GM12865 (cell line): ENCODE data around the gene LTBP1.
A peak's percentile ranks its signal among the peaks of the same experiment; 100 is the strongest.

ENCODE experiments used
- DNase-seq: peaks from one replicate; pipeline ENCODE4 v3.0.0; 2010; ENCODE audit warnings: low read depth
- H3K4me3 ChIP-seq: 2 replicates; pipeline ENCODE4 v1.5.1; 2011; ENCODE audit warnings: mild to moderate bottlenecking, low read depth, low read length, control low read depth
- TF ChIP-seq, protein P1 (sequence below): IDR thresholded peaks from 2 replicates; pipeline ENCODE4 v1.5.1; 2011; ENCODE audit warnings: low read length, control low read depth, low read depth, inconsistent platforms; ENCODE audit not compliant: insufficient read depth; ENCODE audit errors: missing control alignments

LTBP1 gene

DNA sequence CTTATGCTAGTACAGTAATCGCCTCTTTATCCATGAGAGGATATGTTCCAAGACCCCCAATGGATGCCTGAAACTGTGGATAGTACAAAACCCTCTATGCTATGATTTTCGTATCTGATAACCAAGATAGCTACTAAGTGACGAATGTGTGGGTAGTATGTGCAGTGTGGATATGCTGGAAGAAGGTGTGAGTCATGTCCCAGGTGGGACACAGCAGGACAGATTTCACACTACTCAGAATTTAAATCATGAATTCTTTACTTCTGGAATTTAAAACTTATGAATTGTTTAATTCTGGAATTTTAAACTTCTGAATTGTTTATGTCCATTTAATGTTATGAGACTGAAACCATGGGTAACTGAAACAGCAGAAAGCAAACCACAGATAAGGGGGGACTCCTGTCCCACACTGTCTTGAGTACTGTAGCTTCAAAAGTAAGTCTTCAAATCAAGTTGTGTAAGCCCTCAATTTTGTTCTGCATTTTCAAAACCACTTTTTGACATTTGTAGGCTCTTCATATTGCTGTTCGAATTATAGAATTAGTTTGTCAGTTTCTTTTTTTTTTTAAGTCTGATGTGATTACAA lies 116.0 kb downstream of the LTBP1 start:
- TF ChIP-seq, protein P1, sequence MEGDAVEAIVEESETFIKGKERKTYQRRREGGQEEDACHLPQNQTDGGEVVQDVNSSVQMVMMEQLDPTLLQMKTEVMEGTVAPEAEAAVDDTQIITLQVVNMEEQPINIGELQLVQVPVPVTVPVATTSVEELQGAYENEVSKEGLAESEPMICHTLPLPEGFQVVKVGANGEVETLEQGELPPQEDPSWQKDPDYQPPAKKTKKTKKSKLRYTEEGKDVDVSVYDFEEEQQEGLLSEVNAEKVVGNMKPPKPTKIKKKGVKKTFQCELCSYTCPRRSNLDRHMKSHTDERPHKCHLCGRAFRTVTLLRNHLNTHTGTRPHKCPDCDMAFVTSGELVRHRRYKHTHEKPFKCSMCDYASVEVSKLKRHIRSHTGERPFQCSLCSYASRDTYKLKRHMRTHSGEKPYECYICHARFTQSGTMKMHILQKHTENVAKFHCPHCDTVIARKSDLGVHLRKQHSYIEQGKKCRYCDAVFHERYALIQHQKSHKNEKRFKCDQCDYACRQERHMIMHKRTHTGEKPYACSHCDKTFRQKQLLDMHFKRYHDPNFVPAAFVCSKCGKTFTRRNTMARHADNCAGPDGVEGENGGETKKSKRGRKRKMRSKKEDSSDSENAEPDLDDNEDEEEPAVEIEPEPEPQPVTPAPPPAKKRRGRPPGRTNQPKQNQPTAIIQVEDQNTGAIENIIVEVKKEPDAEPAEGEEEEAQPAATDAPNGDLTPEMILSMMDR: no peak

DNA sequence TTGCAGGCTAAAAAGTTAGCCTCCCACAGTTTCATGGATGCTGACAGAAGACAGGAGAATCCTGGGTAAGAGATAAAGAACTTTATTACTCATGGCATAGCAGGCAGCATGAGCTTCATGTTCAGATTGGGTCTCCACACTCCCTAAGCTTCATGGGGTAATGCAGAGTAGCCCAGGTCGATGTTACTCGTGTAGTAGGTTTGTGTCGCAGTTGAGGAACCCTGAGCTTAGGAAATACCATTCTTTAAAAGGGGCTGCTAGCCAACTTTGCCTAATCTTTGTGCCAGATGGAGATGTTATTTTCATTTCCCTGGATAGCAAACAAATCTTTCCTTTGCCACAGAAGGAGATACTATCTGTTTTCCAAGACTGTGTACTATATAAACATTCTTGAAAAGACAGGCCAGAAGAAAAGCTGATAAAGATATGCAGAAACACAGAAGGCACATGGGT lies 117.6 kb downstream of the LTBP1 start:
- DNase-seq: no peak
- TF ChIP-seq, protein P1: no peak
- H3K4me3 ChIP-seq: no peak overlapping the region

More for the DNA sequence above, 116.0 kb downstream of the LTBP1 start:
- no peak for DNase-seq
- no peak overlapping the region for H3K4me3 ChIP-seq

DNA sequence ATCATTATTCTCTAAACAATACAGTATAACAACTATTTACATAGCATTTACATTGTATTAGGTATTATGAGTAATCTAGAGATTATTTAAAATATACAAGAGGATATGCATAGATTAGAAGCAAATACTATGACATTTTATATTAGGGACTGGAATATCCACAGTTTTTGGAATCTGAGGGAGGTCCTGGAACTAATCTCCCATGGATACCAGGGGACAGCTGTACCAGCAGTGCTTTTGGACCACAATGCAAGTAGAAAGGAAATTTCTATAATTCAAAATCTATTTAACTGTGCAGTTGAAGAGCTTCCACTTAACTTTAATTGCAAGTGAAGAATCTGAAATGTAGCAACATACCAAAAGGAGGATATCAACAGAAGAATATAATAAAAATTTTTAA lies 120.8 kb downstream of the LTBP1 start:
- TF ChIP-seq, protein P1: no peak
- no peak overlapping the region for H3K4me3 ChIP-seq
- no peak for DNase-seq

DNA sequence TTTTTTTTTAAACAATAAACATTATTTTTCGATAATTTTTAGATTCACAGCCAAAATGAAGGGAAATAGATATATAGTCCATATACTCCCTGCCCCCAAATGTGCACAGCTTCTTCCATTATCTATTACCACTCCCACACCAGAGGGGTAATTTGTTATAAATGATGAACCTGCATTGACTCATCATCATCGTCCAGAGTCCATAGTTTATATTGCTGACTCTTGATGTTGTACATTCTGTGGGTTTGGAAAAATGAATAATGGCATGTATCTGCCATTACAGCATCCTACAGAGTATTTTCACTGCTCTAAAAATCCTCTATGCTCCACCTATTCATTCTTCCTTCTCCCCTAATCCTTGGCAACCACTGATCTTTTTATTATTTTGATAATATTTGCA lies 121.5 kb downstream of the LTBP1 start:
- no peak overlapping the region for H3K4me3 ChIP-seq
- TF ChIP-seq, protein P1: no peak
- no peak for DNase-seq

DNA sequence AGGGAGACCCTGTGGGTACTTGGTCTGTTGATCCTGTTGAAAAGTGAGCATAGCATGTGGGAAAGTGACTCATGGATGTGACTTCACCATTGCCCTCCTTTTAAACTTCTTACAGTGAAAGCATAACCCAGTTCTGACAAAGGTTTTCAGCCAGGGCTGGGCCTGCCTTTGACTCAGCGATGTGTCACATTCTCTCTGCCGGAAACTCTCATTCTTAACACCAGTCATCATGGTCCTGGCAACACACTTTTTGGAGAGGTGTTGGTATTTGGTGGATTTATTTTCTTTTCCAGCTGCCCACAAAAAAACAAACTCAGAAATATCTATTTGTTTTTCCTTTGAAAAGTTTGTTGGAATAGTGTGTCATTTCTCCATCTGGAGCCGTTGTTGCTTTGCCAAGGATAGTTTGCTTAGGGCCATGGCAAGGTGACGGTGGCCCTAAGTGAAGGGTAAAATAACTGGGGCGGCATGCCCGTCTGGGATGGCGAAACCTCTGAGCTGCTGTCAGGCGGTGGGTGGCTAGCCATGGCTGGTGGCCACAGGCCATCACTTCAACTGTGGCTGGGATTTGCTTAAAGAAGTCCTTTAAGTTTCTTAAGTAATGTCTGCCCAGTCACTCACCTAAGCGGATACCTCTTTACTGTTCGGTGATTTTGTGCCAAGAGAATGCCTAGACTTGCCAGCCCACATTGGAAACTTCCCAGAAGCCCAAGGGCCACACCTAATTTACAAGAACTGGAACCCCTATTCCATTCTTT lies 123.3 kb downstream of the LTBP1 start:
- no peak overlapping the region for H3K4me3 ChIP-seq
- peak; percentile 46 for DNase-seq
- TF ChIP-seq, protein P1: no peak

DNA sequence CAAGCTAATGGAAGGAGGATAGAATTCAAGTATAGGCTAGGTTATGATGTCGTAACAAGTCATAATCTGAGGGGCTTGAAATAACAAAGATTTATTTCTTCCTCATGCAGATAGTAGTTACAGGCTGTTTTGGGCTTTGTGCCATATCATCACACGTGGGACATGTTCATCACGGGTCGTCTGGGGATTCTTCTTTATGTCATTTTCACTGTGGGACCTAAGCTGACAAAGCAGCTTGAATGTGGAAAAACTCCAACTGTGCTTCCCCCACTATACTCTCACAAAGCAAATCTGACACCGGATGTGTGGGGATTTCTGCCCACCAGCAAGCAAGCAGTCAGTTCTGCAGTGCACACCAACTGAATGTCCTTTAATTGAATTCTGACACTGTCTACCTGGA lies 124.8 kb downstream of the LTBP1 start:
- no peak overlapping the region for H3K4me3 ChIP-seq
- DNase-seq: peak; percentile 14
- TF ChIP-seq, protein P1: no peak

DNA sequence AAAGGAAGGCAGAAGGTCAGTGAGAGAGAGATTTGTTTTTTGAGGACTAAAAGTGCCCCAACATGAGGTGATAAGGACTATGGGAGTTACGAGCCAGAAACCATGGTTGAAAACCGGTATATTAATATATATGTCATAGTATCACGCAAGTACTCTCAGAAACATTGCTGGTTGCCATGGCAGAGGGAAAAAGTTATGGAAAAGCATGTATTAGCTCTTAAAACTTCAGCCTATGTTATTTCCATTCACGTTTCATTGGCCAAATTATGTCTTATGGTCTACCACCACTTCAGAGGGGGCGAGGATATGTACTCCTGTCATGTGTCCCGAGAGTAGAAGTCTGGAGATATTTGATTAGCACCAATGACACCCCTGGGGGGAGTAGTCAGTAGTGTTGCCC lies 125.9 kb downstream of the LTBP1 start:
- no peak for DNase-seq
- TF ChIP-seq, protein P1: no peak

More for the DNA sequence above, 125.9 kb downstream of the LTBP1 start:
- no peak overlapping the region for H3K4me3 ChIP-seq
